HepG2 (cell line): Measurements from ENCODE around the gene DHRS4L2. TPM values are rescaled to one million over a fixed set of nuclear protein-coding genes. Genes with fewer than 3 reads are reported as not detected.

Experiments used
- ATAC-seq: fragments of 200-7000 bp; cut with Tn5 transposase; 3 replicates; pipeline ENCODE4 v1.9.1; 2020; ENCODE audit warnings: mild to moderate bottlenecking, moderate library complexity
- BruUV-seq: library from RNA; stranded (reverse); fragments of 400-500 nt; replicated peaks from 2 replicates; lab custom pipeline; 2021; lab: Mats Ljungman, UMichigan
- CTCF ChIA-PET: fragments of 300-600 bp; formaldehyde crosslinking; extraction: SDS; loops from one replicate; lab custom pipeline; 2021; ENCODE audit warnings: low total read pairs, inconsistent platforms, low intra/inter-chr PET ratio; lab: Yijun Ruan, JAX
- POLR2A ChIA-PET: fragments of 350-600 bp; sonication (Branson Sonifier 250); formaldehyde crosslinking; loops from one replicate; lab custom pipeline; 2020; ENCODE audit warnings: antibody characterized with exemption, inconsistent platforms; lab: Yijun Ruan, JAX
- DNase-seq: peaks from one replicate; pipeline ENCODE4 v3.0.0-alpha.2; 2015; ENCODE audit warnings: low spot score
- FAIRE-seq: peaks from 3 replicates; lab custom pipeline; 2011; peaks lifted over from hg19 to GRCh38; lab: Jason Lieb, UNC
- H2AFZ ChIP-seq: one replicate; pipeline ENCODE4 v1.6.1; 2011; ENCODE audit warnings: low read length, inconsistent platforms
- H3K27ac ChIP-seq: fragments of 300-600 bp; 3 replicates; pipeline ENCODE4 v1.8.0; 2011; ENCODE audit warnings: mixed run types, mild to moderate bottlenecking, mixed read lengths, low read length, inconsistent platforms; ENCODE audit not compliant: insufficient read depth; ENCODE audit errors: extremely low read length
- H3K27me3 ChIP-seq, 2 experiments: fragments of 200-600 bp in 1 of 2; 2 replicates in 1 of 2; 3 replicates in 1 of 2; pipeline versions ENCODE4 v1.6.0 to v1.8.0; 2011; ENCODE audit warnings: low read length in 2 of 2, mild to moderate bottlenecking in 2 of 2, moderate library complexity in 2 of 2, inconsistent platforms in 1 of 2; ENCODE audit not compliant: insufficient read depth in 2 of 2, control insufficient read depth in 1 of 2
- H3K36me3 ChIP-seq, 2 experiments: fragments of 200-600 bp in 1 of 2; replicated peaks in 1 of 2; 2 replicates in 1 of 2; 3 replicates in 1 of 2; pipeline versions ENCODE4 v1.5.1 to v1.8.0; 2011; ENCODE audit warnings: low read length in 2 of 2, inconsistent platforms in 1 of 2; ENCODE audit not compliant: insufficient read depth in 2 of 2, control insufficient read depth in 1 of 2
- H3K4me1 ChIP-seq: 2 replicates; pipeline ENCODE4 v1.5.1; 2012; ENCODE audit warnings: low read length, inconsistent platforms; ENCODE audit not compliant: insufficient read depth
- H3K4me2 ChIP-seq: 2 replicates; pipeline ENCODE4 v1.6.0; 2011; ENCODE audit warnings: low read depth, low read length, inconsistent platforms
- H3K4me3 ChIP-seq, 3 experiments: fragments of 200-600 bp in 1 of 3; sonication (generic), shearing (Covaris generic) in 1 of 3; replicated peaks in 1 of 3; 2 replicates each; pipeline ENCODE4 v1.5.1; 2011 to 2016; ENCODE audit warnings: low read length in 3 of 3, inconsistent platforms in 2 of 3, low read depth in 2 of 3, mild to moderate bottlenecking in 2 of 3, control low read depth in 1 of 3, mixed read lengths in 1 of 3; ENCODE audit not compliant: insufficient read depth in 1 of 3
- H3K79me2 ChIP-seq: one replicate; pipeline ENCODE4 v1.6.1; 2011; ENCODE audit warnings: low read length, inconsistent platforms; ENCODE audit not compliant: insufficient read depth
- H3K9ac ChIP-seq: 2 replicates; pipeline ENCODE4 v1.6.0; 2011; ENCODE audit warnings: mild to moderate bottlenecking, low read depth, low read length, inconsistent platforms; ENCODE audit not compliant: insufficient read depth
- H3K9me3 ChIP-seq: 2 replicates; pipeline ENCODE4 v1.5.1; 2012; ENCODE audit warnings: mild to moderate bottlenecking, low read length
- H4K20me1 ChIP-seq: 2 replicates; pipeline ENCODE4 v1.6.0; 2011; ENCODE audit warnings: inconsistent platforms, mild to moderate bottlenecking, low read length, moderate library complexity; ENCODE audit not compliant: insufficient read depth
- DMTF1 ChIP-seq: sonication (generic); formaldehyde crosslinking; IDR thresholded peaks from 2 replicates; pipeline ENCODE4 v1.4.0; 2020; ENCODE audit warnings: mild to moderate bottlenecking, missing genetic modification reagents
- IRF1 ChIP-seq: sonication (generic); formaldehyde crosslinking; IDR thresholded peaks from 2 replicates; pipeline ENCODE4 v1.4.0; 2020; ENCODE audit warnings: low read depth, mild to moderate bottlenecking, missing genetic modification reagents
- NFKB2 ChIP-seq: sonication (generic); formaldehyde crosslinking; IDR thresholded peaks from 2 replicates; pipeline ENCODE4 v1.4.0; 2020; ENCODE audit warnings: missing genetic modification reagents, borderline replicate concordance
- RAD51 ChIP-seq: fragments of 450-650 bp; IDR thresholded peaks from 2 replicates; pipeline ENCODE4 v1.6.1; 2016; ENCODE audit warnings: borderline replicate concordance
- SNAPC5 ChIP-seq: sonication (generic); formaldehyde crosslinking; IDR thresholded peaks from 2 replicates; pipeline ENCODE4 v1.8.1; 2023; ENCODE audit warnings: mild to moderate bottlenecking, missing genetic modification reagents, borderline replicate concordance
- YEATS2 ChIP-seq: sonication (generic); formaldehyde crosslinking; IDR thresholded peaks from 2 replicates; pipeline ENCODE4 v1.4.0; 2020; ENCODE audit warnings: missing genetic modification reagents, borderline replicate concordance
- ZNF138 ChIP-seq: sonication (generic); formaldehyde crosslinking; IDR thresholded peaks from 2 replicates; pipeline ENCODE4 v1.5.0; 2020; ENCODE audit warnings: mild to moderate bottlenecking, low read depth, missing genetic modification reagents
- ZNF292 ChIP-seq: sonication (generic); formaldehyde crosslinking; IDR thresholded peaks from 2 replicates; pipeline ENCODE4 v1.8.1; 2022; ENCODE audit warnings: mild to moderate bottlenecking, low read depth, missing genetic modification reagents, borderline replicate concordance
- ZNF337 ChIP-seq: sonication (generic); formaldehyde crosslinking; IDR thresholded peaks from 2 replicates; pipeline ENCODE4 v1.5.1; 2020; ENCODE audit warnings: missing genetic modification reagents, low read depth, mild to moderate bottlenecking, borderline replicate concordance
- ZNF530 ChIP-seq: sonication (generic); formaldehyde crosslinking; IDR thresholded peaks from 2 replicates; pipeline ENCODE4 v1.5.0; 2020; ENCODE audit warnings: low read depth, mild to moderate bottlenecking, missing genetic modification reagents
- ZNF574 ChIP-seq: sonication (generic); formaldehyde crosslinking; IDR thresholded peaks from 2 replicates; pipeline ENCODE4 v1.4.0; 2020; ENCODE audit warnings: missing genetic modification reagents
- ZNF784 ChIP-seq: sonication (generic); formaldehyde crosslinking; IDR thresholded peaks from 2 replicates; pipeline ENCODE4 v1.5.1; 2020; ENCODE audit warnings: missing genetic modification reagents, mild to moderate bottlenecking, borderline replicate concordance
- WGBS: methylation state at CpG from one replicate; pipeline ENCODE4 v1.1.6; 2017; ENCODE audit warnings: low lambda C conversion rate; 5-methylcytosine and 5-hydroxymethylcytosine counted together
- in situ Hi-C: cut with HindIII; loops from 2 replicates; pipeline ENCODE4 v1.10.0; 2017; ENCODE audit warnings: low pct_unique_long_range_greater_than_20kb; ENCODE audit not compliant: extremely low pct_ligation_motif_present
- intact Hi-C: fragments of 100-400 bp; cut with micrococcal nuclease; formaldehyde crosslinking; loops from one replicate; pipeline ENCODE4 v1.10.0; 2022; ENCODE audit not compliant: unreplicated experiment
- polyA plus RNA-seq, 8 experiments: library from polyadenylated mRNA; depleted of rRNA in 3 of 8; stranded (reverse) in 7 of 8; unstranded in 1 of 8; fragments of >200 nt; fragmentation: Illumina TruSeq in 4 of 8; extraction: Trizol in 4 of 8; gene quantifications; 2 replicates each; pipeline versions ENCODE4 v1.2.1 to v1.2.3, GENCODE V29; 2011 to 2016; ENCODE audit warnings: low read depth in 4 of 8, missing spikeins in 1 of 8, mixed read lengths in 1 of 8; ENCODE audit not compliant: insufficient read depth in 1 of 8
- total RNA-seq, 5 experiments: library from RNA; depleted of rRNA; stranded (reverse); fragments of >200 nt; fragmentation: Illumina TruSeq; extraction: Trizol; gene quantifications; 2 replicates each; pipeline ENCODE4 v1.2.3, GENCODE V29; 2016; ENCODE audit warnings: low read depth in 1 of 5

Gene DHRS4L2
- total and polyA plus RNA-seq, 2 of the 13 experiments (the other 11 are each of a cell fraction or from before 2014, with no cell fraction given): 24.7 to 38.2 TPM

GRCh38 chr14:23981951-23982813 is 6.5 kb upstream of the DHRS4L2 start (continued):
- TF ChIP-seq ZNF574 (CRISPR knock-in tag) (peak; percentile 47; the same call in 1 of the 2 replicates), DMTF1 (CRISPR knock-in tag) (0 out of 2 replicates have a peak, but pooled peaks have one; percentile 42)

GRCh38 chr14:23984891-23985602 is 3.7 kb upstream of the DHRS4L2 start:
- ATAC-seq: no peak
- POLR2A ChIA-PET: interaction anchor here (1.0 to 1.2 kb wide), 2 partner anchors 51 to 108 kb away, joined by 3 to 6 read pairs; partner anchors contain the start of gene PCK2
- CTCF ChIA-PET: no interaction called here
- no peak for TF ChIP-seq SNAPC5 (CRISPR knock-in tag)
- no peak for TF ChIP-seq RAD51
- no peak for TF ChIP-seq ZNF138 (CRISPR knock-in tag)
- no peak for TF ChIP-seq YEATS2 (CRISPR knock-in tag)
- 0 out of 2 replicates have a peak, but pooled peaks have one; percentile 49 for TF ChIP-seq ZNF784 (CRISPR knock-in tag)
- no peak for TF ChIP-seq ZNF530 (CRISPR knock-in tag)
- no peak for TF ChIP-seq NFKB2 (CRISPR knock-in tag)
- TF ChIP-seq ZNF292 (CRISPR knock-in tag): no peak
- TF ChIP-seq IRF1 (CRISPR knock-in tag): no peak
- no peak for TF ChIP-seq ZNF337 (CRISPR knock-in tag)

More at GRCh38 chr14:23984891-23985602, 3.7 kb upstream of the DHRS4L2 start:
- Histone ChIP-seq H2AFZ (no peak overlapping the region), H3K36me3 (no peaks in the 10 kb centered on the region), H3K9me3 (no peaks in the 10 kb centered on the region), H3K4me3 (no peak overlapping the region), H3K9ac (no peak overlapping the region), H3K4me1 (peaks cover 82% of the 10 kb centered on the region), H4K20me1 (no peaks in the 10 kb centered on the region), H3K4me2 (no peak overlapping the region), H3K27me3 (no peaks in the 10 kb centered on the region), H3K27ac (no peak overlapping the region), H3K79me2 (no peaks in the 10 kb centered on the region)
- FAIRE-seq: no peak
- intact Hi-C loops: loop anchor here (5.0 kb wide), 1 partner anchor 107 kb away; the partner anchor contains the start of gene PCK2
- peak; percentile 36 for DNase-seq
- in situ Hi-C loops: loop anchor here (10.0 kb wide), 1 partner anchor 50 kb away; no protein-coding TSS in a partner anchor
- BruUV-seq: no TSS peak
- WGBS: 61% methylated on average over 4 of the region's 4 CpGs
